ENCODE data around the gene PPP2R3C.
"Not testable (repeated sequence)": the region's sequence is repeated elsewhere in the genome, so short reads cannot be mapped to it uniquely, and the experiment has no call there.

PPP2R3C gene

GRCh38 chr14:35050652-35051051 is 71.1 kb downstream of the PPP2R3C start:
- DNase-seq, result no peak

- DNase-seq, result no peak
These were observed 73.7 kb downstream of the PPP2R3C start for GRCh38 chr14:35047976-35048513.

GRCh38 chr14:35046751-35047536 is 74.8 kb downstream of the PPP2R3C start:
- DNase-seq, result no peak

GRCh38 chr14:35046048-35046750 is 75.6 kb downstream of the PPP2R3C start, which contains the start of gene FAM177A1:
TSS of gene FAM177A1 (plus strand) at chr14:35046272. CDS start at chr14:35046464, 192 bp downstream.
- DNase-seq, result peak; percentile 98

- no peak for DNase-seq
These were observed 76.1 kb downstream of the PPP2R3C start for GRCh38 chr14:35045798-35046047.

GRCh38 chr14:35044939-35045797 is 76.6 kb downstream of the PPP2R3C start:
- no peak for DNase-seq

- no peak for DNase-seq
These were observed 78.7 kb downstream of the PPP2R3C start for GRCh38 chr14:35043046-35043445.

- DNase-seq, result no peak
These were observed 79.2 kb downstream of the PPP2R3C start for GRCh38 chr14:35042632-35043031.

- not testable (repeated sequence) for DNase-seq
These were observed 83.5 kb downstream of the PPP2R3C start for GRCh38 chr14:35038312-35038711.
